NCI-H2029 treated with DMSO at 0.1 percent for 48 hours (cell line): Measurements from ENCODE around the gene PIGT.

Experiments used
- DNase-seq: peaks from one replicate; lab custom pipeline; 2025; lab: John Stamatoyannopoulos, UW

Gene PIGT

DNA sequence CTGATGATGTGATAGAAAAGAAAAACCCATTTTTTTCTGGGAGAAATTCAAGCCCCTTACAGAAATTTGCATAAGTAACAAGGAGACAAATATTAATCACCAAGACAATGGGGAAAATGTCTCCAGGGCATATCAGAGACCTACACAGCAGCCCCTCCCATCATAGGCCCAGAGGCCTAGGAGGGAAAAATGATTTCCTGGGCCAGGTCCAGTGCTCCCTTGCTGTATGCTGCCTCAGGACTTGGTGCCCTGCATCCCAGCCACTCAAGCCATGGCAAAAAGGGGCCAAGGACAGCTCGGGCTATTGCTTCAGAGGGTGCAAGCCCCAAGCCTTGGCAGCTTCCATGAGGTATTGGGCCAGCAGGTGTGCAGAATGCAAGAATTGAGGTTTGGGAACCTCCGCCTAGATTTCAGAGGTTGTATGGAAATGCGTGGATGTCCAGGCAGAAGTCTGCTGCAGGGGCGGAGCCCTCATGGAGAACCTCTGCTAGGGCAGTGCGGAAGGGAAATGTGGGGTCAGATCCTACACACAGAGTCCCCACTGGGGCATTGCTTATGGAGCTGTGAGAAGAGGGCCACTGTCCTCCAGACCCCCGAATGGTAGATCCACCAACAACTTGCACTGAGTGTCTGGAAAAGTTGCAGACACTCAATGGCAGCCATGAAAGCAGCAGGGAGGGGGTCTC lies 15.5 kb upstream of the PIGT start:
- DNase-seq: no peak

DNA sequence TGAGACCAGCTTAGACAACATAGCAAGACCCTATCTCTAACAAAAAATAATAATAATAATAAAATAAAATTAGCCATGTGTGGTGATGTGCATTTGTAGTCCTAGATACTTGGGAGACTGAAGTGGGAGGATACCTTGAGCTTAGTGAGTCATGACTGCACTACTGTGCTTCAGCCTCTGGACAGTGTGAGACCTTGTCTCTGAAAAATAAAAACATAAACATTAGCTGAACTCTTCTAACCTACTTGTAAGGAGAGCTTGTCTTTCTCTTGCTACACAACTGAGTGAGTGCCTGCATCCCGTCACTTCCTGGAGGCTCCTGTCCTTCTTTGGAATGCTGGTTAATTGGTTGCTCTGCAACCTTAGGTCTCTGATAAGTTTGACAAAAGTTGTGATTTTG lies 13.0 kb upstream of the PIGT start:
- DNase-seq: no peak

DNA sequence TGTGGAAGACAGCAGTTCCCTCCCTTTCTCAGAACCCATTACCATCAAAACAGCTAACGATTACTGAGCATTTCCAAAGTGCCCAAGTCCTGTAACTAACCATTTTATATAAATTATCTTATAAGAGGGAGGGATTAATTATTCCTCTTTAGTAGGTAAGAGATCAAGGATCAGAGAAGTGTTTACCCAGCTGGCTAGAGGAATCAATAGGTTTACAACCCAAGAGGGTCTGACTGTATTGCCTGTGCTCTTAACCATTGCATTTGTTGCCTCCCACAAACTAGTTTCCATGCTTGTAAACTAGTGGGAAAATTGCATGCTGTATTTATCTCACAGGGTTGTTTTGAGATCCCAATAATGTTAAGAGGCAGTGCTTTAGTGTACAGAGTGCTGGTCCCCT lies 11.5 kb upstream of the PIGT start:
- peak; percentile 62 for DNase-seq

DNA sequence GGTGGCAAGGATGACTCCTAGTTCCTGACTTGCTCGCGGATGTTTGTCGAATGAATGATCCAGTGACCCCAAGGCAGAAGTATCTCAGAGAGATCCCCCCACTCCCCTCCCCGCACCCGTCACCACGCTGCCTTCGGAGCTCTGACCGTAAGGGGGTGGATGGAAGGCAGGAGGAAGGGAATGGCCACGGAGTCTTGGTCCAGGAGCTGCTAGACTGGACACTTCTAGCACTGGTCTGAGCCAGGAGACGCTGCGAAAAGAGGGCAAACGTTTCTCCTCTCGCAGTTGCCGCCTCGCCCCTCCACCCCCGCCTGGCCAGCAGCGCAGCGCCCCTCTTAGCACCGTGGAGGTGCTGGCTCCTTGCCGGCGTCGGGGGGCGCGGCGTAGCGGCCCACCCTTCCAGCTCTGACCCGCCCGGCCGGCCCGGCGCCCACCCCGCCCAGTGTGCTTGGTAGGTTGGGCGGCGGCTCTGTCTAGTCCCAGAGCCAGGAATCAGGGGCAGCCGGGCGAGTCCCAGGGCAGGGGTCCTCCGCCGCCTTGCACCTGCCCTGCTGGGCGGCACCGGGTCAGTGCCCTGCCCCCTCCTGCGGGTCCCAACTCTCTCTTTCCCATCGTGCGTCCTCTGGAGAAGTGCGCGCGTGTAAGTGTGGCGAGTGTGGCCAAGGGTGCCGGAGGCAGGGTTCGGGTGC lies 10.2 kb upstream of the PIGT start:
- DNase-seq: no peak

DNA sequence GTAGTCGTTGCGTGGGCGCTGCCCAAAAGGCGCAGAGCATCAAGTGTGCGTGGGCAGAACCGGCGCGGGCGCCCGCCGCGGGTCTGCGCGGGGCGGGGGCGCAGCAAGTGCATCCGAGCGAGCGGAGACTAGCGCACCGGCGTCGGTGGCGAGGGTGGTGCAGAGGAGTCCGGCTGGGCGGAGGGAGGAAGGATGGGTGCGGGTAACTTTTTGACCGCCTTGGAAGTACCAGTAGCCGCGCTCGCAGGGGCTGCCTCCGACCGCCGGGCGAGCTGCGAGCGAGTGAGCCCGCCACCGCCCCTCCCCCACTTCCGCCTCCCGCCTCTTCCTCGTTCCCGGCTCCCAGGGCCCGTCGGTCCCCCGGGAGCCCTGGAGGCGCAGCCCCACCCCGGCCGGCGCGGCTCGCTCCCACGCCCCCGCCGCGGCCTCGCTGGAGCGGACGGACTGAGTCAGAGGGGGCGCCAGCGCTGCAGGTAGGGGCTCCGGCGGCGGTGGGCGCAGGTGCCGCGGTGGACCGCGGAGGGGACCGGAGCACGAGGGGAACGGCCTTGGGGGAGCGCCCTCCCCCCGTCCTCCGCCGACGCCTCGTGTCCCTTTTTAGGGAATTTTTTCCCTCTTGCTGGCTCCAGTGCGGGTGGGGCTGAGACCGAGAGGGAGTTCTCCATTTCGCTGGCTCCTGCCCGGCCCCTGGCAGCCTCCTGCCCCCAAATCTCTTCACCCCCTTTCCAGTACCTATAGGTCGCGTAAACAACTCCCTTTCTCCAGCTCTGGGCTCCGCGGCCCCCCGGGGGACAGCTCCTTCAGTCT lies 9.5 kb upstream of the PIGT start:
- no peak for DNase-seq

DNA sequence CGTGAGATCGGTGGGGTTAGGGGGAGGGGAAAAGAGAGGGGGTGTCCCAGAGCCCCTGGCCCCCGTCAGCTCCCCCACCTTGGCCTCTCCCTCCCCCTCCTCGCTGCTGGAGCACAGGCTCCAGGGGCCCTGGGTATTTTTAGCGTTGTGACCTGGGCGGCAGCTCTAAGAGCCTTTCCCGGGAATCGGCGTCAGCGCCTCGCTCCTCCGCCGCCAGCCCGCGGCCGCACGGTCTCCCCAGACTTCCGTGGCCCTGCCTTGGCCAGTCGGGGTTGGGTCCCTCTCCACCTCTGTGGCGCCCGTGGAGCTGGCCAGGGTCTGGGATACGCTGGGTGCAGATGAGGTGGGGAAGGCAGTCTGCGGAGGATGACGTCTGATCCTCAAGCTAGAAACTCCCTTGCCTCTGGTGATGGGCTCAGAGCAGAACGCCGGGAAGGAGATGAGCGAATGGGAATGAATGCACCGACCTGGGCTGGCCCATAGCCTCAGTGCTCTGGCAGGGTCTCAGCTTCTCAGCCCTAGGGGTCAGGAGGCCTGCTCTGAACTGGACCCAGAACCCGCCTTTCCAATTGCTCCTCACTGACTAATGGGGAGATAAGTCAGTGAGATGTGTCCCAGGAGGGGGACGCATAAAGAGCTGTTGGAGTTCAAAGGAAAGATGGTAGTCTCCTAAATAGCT lies 8.7 kb upstream of the PIGT start:
- DNase-seq: no peak

DNA sequence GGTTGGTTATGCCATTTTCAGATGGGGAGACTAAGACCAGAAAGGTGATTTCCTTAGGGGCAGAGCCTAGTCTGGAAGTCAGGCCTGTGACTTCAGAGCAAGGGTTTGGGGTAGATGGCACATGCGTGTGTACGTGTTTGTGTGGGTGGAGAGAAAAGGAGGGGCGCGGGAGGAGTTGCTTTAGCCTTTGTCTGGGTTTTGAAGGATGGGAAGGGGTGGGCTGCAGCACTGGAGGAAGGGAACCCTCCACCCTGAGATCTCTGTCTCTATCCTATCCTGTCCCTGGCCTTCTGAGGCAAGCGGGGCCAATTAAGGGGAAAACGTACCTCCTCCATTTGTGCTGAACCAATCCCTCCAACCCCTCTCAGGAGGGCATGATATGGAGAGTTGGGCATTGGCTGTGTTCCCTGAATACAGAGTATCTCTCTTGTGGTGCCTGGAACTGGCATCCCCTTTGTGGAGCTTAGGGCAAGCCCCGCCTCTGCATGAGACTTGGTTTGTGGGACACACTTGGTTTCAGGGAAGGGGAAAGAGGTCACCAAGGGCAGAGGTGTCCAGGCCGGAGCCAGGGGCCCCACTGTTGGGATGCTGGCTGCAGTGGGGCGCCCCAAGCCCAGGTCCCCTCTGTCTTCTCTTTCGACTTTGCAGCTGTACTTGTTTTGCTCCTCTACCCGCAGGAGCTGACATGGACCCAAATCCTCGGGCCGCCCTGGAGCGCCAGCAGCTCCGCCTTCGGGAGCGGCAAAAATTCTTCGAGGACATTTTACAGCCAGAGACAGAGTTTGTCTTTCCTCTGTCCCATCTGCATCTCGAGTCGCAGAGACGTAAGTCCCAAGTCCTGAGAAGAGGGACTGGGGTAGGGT lies 7.9 kb upstream of the PIGT start, which contains the start of gene DBNDD2:
DBNDD2 (plus strand) TSS at position 507 of the 863 bp plus-strand sequence; CDS start at position 686, 179 bp downstream.
- no peak for DNase-seq

DNA sequence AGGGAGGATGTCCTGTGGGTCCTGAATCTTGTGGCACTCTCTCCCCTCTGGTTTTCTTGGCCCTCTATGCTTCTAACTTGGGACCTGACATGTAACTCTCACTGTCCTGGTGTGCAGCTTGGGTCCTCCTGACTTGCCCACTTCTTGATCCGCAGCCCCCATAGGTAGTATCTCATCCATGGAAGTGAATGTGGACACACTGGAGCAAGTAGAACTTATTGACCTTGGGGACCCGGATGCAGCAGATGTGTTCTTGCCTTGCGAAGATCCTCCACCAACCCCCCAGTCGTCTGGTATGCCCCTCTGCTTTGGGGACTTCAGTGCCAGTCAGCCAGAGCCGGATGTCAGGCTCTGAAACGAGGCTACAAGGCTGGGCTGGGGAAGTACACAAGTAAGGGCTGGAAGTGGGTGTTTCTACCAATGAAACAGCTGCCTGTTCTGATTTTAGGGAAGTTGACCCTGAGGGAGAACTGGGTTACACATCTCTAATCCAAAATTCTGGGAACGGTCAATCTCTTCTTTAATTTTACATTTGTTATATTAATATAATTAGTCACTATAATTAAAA lies 7.2 kb upstream of the PIGT start:
- DNase-seq: no peak

DNA sequence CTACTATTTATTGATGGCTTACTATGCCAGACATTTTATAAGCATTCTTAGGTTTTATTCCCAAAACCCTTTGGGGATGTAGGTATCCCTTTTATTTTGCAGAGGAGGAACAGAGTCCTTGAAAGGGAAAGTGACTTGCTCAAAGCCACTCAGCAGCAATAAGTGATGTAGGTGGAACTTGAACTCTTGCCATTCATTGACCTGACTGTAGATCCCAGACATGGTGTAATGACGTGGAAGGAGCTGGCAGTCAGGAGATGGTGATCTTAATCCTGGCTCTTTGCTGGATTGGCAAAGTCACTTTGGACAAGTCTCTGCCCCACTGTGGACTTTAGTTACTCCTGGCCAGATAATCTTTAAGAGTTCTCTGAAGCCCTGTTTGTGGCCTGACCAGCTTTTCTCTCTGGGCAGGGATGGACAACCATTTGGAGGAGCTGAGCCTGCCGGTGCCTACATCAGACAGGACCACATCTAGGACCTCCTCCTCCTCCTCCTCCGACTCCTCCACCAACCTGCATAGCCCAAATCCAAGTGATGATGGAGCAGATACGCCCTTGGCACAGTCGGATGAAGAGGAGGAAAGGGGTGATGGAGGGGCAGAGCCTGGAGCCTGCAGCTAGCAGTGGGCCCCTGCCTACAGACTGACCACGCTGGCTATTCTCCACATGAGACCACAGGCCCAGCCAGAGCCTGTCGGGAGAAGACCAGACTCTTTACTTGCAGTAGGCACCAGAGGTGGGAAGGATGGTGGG lies 6.2 kb upstream of the PIGT start:
- no peak for DNase-seq

DNA sequence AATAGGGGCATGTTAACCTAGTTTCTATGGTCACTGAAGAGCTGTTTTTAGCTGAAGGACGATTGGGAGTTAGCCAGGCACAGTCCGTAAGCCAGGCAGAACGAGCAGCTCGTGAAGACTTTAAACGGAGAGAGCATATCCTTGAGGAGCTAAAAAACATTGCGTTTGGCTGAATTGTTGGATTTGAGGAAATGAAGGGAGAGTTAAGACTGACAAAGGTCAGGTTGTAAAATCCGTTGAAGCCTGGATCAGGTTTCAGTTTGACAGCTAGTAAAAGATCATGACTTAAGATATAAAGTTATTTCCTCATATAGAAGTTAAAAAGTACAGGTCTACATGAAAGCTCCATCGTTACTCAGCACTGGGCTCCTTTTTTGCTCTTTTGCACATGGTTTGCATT lies 5.1 kb upstream of the PIGT start:
- no peak for DNase-seq

DNA sequence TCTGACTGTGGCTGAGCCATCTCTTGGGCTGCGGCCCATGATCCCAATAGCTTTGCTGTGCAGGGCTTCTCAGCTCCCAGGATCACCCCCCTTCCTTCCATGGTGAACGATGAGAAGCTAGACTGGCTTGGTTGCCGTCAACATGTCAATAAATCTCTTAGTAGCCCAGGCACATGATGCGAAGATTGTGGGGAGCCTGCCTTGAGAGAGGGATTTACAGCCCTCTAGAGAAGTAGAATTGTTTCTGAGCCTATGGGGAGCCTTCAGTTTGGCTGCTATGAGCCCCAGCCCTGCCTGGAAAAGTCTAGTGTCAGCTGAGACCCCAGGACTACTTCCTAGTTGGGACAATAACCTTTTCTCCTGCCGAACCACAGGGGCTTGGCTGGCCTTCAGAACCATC lies 3.3 kb upstream of the PIGT start:
- no peak for DNase-seq

DNA sequence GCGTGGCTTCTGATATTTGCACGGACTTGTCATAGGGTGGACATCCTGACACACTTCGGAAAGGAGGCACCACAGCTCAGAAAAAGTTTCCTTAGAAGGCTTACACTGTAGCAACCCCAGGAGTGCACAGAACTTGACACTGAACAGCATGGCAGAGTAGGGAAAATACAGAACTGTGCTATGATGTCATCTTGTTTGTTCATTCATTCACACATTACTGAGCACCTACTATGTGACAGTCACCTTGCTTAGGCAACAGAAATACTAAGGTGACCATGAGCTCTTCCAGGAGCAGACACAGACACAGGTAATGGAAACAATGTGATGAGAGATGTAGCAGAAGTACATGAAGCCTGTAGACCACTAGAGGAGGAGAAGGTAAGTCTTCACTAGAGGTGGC lies 2.5 kb upstream of the PIGT start:
- DNase-seq: no peak

DNA sequence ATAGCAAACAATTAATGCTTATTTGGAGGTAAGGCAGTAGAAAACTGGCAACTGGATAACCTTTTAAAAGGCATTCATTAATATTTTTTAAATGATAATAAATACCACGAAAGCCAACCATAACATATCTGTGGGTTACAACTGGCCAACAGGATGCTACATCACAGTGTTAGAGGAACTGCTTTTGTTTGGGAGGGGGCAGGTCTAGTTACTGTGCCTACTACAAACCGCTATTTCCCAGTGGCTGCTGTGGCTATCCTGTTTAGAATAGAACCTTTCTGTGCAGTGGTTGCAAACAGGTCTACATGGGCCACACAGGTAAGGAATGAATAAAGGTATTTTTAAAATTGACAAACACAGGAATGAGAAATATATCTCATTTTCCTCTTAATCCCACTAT lies 976 bp downstream of the PIGT start:
- DNase-seq: no peak

DNA sequence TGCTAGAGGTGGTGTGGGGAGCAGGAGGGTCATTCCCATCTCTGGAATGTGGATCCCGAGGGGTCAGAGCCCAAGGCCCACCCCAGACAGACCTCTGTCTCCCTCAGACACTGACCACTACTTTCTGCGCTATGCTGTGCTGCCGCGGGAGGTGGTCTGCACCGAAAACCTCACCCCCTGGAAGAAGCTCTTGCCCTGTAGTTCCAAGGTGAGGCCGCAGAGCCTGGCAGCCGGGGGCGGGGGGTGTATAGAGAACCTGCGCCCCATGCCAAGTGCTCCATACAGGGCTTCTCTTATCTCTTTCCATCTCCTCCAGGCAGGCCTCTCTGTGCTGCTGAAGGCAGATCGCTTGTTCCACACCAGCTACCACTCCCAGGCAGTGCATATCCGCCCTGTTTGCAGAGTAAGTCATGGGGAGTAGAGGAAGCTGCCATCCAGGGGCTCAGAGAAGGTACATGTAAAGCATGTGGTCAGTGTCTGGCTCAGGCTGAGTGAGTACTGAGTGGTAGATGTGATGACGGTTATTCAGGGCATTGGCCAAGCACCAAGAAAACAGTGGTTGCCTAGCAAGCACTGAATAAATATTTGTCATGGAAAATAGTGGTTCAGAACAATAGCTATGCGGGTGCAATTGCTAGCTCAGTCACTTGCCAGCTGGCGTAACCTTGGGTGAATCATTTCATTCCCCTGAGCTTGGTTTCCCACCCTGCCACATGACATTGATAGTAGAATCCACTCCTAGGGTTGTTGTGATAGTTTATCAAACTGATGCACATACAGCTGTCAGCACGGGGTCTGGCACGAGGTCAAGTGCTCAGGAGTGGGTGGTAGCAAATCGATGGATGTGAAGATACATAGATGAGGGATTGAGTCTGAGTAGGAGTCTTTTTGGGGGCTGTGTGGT lies 3.5 kb downstream of the PIGT start:
- DNase-seq: peak; percentile 98

DNA sequence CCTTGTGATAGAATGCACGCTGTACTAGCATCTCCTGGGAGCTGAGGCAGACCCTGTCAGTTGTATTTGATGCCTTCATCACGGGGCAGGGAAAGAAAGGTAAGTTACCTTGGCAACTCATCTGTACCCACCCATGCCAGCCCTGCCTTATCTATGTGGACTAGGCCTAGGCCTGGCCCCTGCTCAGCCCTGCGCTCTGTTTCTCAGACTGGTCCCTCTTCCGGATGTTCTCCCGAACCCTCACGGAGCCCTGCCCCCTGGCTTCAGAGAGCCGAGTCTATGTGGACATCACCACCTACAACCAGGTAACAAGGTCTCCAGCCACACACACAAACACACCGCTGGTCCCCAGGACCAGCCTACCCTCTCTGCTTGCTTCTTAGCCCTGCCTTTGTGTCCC lies 4.2 kb downstream of the PIGT start:
- no peak for DNase-seq

DNA sequence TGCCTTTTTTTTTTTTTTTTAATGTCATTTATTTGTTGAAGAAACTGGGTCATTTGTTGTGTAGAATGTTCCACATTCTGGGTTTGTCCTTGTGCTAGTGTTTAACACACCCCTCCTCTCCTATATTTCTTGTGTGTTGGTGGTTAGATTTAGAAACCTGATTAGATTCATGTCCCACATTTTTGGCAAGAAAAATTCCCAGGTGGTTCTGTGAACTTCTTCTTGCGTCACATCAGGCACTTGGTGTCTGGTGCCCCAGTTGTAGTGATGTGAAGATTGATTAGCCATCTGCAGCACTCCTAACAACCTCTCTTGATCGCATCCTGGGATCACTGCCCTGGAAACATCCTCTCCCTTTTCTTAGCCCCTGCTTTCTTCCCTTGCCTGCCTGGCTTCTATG lies 7.8 kb downstream of the PIGT start:
- DNase-seq: no peak

DNA sequence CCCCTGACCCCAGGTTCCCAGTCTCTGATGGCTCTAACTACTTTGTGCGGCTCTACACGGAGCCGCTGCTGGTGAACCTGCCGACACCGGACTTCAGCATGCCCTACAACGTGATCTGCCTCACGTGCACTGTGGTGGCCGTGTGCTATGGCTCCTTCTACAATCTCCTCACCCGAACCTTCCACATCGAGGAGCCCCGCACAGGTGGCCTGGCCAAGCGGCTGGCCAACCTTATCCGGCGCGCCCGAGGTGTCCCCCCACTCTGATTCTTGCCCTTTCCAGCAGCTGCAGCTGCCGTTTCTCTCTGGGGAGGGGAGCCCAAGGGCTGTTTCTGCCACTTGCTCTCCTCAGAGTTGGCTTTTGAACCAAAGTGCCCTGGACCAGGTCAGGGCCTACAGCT lies 9.6 kb downstream of the PIGT start:
- no peak for DNase-seq

DNA sequence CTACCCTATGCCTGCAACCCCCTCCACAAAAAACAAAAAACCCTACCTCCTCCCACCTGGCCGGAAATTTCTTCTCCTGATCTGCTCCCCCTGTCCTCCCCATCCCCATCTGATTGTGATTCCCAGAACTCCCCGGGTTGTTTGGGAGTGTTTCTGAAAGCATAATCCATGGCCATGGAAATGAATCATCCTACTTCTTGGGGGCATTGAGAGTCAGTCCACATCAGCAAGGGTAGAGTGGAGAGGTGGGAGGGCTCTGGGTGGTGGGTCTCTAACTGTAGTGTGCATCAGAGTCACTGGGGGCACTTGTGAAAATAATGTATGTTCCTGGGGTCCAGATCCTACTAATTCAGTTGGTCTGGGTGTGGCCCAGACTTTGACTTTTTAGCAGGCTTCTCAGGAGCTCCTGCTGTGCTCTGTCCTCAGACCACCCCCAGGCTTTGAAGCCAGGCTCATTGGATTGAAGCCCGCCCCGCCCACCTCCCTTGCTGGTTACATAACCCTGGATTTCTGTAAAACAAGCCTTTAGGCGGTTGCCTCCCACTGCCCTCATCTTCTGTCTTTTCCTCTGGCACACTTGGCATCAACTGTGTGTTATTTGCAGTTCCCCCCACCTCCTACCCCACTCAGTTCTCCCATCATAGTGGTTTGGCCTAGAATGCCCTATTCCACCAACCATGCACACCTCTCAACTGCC lies 10.5 kb downstream of the PIGT start:
- no peak for DNase-seq
